ENCODE results near the gene NDUFA3. TPM values are rescaled to one million over a fixed set of nuclear protein-coding genes. Genes with fewer than 3 reads are reported as not detected.

Gene NDUFA3
- total RNA-seq, 6 donors from 2014 or later, result 11.5 to 127 (median 49.5) TPM

DNA sequence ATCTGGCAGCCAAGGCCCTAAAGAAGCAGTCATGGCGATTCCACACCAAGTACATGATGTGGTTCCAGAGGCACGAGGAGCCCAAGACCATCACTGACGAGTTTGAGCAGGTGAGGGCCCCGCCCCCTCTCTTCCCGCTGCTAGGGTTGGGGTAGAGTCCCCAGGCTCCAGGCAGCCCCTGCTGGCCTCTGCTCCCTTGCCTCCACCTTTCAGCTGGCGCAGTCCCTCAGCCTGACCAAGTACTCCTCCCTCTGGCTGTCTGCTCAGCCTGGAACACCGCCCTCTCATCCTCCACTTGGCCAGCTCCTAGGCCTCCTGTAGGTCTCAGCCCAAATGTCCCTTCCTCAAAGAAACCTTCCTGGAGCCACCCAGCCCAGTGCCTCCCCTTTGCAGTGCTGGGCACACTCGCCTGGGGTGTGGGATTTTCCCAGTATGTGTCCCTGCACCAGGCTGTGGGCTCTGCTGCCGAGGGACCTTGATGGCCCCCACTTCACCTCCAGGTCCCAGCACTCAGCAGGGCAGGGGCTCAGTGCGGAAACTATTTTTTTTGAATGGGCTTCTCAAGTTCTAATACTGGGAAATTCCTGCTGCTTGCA lies 51.2 kb downstream of the NDUFA3 start:
- TF ChIP-seq EP300 (IDR thresholded peaks at IDR 0.05) (no peak), POLR2AphosphoS5 (IDR thresholded peaks at IDR 0.05) (no peak), POLR2A (IDR thresholded peaks at IDR 0.05) (no peak)
- TF ChIP-seq, protein P1, sequence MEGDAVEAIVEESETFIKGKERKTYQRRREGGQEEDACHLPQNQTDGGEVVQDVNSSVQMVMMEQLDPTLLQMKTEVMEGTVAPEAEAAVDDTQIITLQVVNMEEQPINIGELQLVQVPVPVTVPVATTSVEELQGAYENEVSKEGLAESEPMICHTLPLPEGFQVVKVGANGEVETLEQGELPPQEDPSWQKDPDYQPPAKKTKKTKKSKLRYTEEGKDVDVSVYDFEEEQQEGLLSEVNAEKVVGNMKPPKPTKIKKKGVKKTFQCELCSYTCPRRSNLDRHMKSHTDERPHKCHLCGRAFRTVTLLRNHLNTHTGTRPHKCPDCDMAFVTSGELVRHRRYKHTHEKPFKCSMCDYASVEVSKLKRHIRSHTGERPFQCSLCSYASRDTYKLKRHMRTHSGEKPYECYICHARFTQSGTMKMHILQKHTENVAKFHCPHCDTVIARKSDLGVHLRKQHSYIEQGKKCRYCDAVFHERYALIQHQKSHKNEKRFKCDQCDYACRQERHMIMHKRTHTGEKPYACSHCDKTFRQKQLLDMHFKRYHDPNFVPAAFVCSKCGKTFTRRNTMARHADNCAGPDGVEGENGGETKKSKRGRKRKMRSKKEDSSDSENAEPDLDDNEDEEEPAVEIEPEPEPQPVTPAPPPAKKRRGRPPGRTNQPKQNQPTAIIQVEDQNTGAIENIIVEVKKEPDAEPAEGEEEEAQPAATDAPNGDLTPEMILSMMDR (IDR thresholded peaks at IDR 0.05), result no peak

DNA sequence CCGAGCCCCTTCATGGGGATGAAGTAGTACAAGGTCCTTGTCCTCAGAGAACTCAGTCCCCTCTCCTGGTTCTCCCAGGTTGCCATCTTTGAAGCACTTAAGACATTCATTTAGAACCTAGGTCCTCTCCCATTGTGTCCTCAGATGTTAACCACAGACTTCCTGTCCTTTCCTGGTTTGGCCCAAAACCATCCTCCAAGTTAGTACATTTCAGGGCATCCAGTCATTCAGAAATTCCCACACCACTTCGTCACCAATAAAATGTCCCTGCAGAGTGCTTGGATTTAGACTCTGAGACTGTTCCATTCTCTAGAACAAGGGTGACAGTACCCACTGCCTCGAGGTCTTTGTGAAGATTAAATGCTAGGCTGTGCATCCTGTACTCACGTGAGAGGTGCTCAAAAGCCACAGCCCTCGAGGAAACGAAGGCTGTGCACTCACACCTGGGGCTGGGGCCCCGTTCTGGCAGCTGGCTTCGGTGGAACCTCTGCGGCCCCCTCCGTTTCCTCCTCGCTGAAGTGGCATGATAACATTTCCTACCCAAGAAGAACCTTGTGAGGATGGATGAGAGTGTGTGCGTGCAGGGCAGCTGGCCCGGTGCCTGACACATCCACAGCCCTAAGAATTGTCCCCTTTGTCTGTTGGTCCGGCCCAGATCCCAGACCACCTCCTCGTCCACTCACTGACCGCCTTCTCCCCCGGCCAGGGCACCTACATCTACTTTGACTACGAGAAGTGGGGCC lies 52.1 kb downstream of the NDUFA3 start:
- H3K36me3 ChIP-seq, result peaks cover 25 to 86% (median 79%) of the 10 kb centered on the region in 4 donors
- ATAC-seq (ENCODE audit: low FRiP score in 2 of 2), result no peak
- H3K27ac ChIP-seq, result no peak overlapping the region
- 65 to 72% methylated on average over 18 of the region's 18 CpGs for WGBS, 2 donors
- no peaks in the 10 kb centered on the region for H3K27me3 ChIP-seq
- H3K4me3 ChIP-seq, result no peak overlapping the region
- H3K4me1 ChIP-seq, result peaks cover 9 to 22% (median 12%) of the 10 kb centered on the region in 4 donors
- H3K9me3 ChIP-seq, result no peaks in the 10 kb centered on the region
- no peak for DNase-seq
- TF ChIP-seq POLR2AphosphoS5 (IDR thresholded peaks at IDR 0.05) (no peak), EP300 (IDR thresholded peaks at IDR 0.05) (no peak), POLR2A (IDR thresholded peaks at IDR 0.05) (no peak)
- TF ChIP-seq, protein P1 (IDR thresholded peaks at IDR 0.05), result no peak

More for the DNA sequence above, 51.2 kb downstream of the NDUFA3 start:
- H3K4me1 ChIP-seq, result peaks cover 8 to 19% (median 10%) of the 10 kb centered on the region in 4 donors
- no peaks in the 10 kb centered on the region for H3K9me3 ChIP-seq
- peaks cover 25 to 95% (median 88%) of the 10 kb centered on the region in 4 donors for H3K36me3 ChIP-seq
- WGBS, 2 donors, result 85 to 96% methylated on average over 8 to 10 of the region's 10 CpGs
- H3K27ac ChIP-seq, result no peak overlapping the region
- H3K4me3 ChIP-seq, result no peak overlapping the region
- H3K27me3 ChIP-seq, result no peaks in the 10 kb centered on the region
- ATAC-seq (ENCODE audit: low FRiP score in 2 of 2), result peak in 1 of 2 donors; percentile 46
- DNase-seq, result no peak

DNA sequence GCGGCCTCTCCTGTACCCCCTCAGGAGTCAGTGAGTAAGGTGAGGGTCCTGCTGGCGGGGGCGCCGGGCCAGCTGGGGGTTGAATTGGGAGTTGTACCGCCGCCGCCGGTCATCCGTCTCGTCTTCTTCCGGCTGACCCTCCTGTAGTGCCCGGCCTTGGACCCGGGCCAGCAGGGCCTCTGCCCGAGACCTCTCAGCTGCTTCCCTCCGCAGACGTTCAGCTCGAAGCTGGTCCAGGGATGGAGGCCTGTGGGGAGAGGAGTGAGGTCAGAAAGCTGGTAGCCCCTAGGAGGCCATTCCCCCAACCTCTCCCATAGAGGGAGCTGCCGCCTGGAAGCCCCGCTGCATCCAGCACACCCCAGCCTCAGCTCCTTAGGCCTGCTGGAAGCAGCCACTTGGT lies 53.0 kb downstream of the NDUFA3 start:
- 66 to 93% methylated on average over 13 to 14 of the region's 19 CpGs for WGBS, 2 donors
- Histone ChIP-seq H3K27me3 (no peaks in the 10 kb centered on the region), H3K4me3 (no peak overlapping the region), H3K27ac (no peak overlapping the region), H3K9me3 (no peaks in the 10 kb centered on the region), H3K4me1 (peaks cover 16 to 29% (median 18%) of the 10 kb centered on the region in 4 donors), H3K36me3 (peaks cover 25 to 77% (median 70%) of the 10 kb centered on the region in 4 donors)
- ATAC-seq (ENCODE audit: low FRiP score in 2 of 2), result no peak
- TF ChIP-seq POLR2AphosphoS5 (IDR thresholded peaks at IDR 0.05) (no peak), POLR2A (IDR thresholded peaks at IDR 0.05) (no peak), EP300 (IDR thresholded peaks at IDR 0.05) (no peak)
- TF ChIP-seq, protein P1 (IDR thresholded peaks at IDR 0.05), result no peak
- DNase-seq, result peak in 1 of 2 donors; percentile 85

DNA sequence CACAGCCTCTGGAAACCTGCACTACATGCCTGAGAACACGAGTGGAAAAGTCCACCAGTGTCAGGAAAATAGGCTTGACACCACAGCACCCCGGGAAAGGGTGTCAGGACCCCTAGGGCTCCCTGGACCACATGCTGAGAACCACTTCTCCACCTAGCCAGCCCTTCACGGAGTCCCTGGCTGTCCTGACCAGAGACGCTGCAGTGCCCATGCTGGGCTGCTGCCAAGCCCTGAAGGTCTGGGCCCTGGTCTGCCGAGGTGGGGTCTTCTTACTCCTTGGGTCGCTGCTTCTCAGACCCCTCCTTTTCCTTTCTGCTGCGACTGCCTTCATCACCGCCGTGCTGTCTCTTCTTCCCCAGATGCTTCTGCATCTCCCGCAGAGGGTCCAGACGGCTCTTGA lies 53.8 kb downstream of the NDUFA3 start:
- DNase-seq, result no peak
- H3K27me3 ChIP-seq, result no peaks in the 10 kb centered on the region
- no peak overlapping the region for H3K27ac ChIP-seq
- H3K4me1 ChIP-seq, result peaks cover 21 to 37% (median 24%) of the 10 kb centered on the region in 4 donors
- H3K9me3 ChIP-seq, result no peaks in the 10 kb centered on the region
- H3K4me3 ChIP-seq, result no peak overlapping the region
- 84 to 85% methylated on average over 11 of the region's 11 CpGs for WGBS, 2 donors
- H3K36me3 ChIP-seq, result peaks cover 25 to 69% (median 64%) of the 10 kb centered on the region in 4 donors
- TF ChIP-seq, protein P1 (IDR thresholded peaks at IDR 0.05), result no peak
- TF ChIP-seq POLR2A (IDR thresholded peaks at IDR 0.05) (no peak), POLR2AphosphoS5 (IDR thresholded peaks at IDR 0.05) (no peak), EP300 (IDR thresholded peaks at IDR 0.05) (no peak)
- no peak for ATAC-seq (ENCODE audit: low FRiP score in 2 of 2)

Measured in upper lobe of left lung (tissue), 6 donors.